ENCODE results near the gene KRT71.

The KRT71 gene

GRCh38 chr12:52517888-52518287 lies 35.1 kb downstream of the KRT71 start:
- TF ChIP-seq, protein P1, sequence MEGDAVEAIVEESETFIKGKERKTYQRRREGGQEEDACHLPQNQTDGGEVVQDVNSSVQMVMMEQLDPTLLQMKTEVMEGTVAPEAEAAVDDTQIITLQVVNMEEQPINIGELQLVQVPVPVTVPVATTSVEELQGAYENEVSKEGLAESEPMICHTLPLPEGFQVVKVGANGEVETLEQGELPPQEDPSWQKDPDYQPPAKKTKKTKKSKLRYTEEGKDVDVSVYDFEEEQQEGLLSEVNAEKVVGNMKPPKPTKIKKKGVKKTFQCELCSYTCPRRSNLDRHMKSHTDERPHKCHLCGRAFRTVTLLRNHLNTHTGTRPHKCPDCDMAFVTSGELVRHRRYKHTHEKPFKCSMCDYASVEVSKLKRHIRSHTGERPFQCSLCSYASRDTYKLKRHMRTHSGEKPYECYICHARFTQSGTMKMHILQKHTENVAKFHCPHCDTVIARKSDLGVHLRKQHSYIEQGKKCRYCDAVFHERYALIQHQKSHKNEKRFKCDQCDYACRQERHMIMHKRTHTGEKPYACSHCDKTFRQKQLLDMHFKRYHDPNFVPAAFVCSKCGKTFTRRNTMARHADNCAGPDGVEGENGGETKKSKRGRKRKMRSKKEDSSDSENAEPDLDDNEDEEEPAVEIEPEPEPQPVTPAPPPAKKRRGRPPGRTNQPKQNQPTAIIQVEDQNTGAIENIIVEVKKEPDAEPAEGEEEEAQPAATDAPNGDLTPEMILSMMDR (IDR thresholded peaks at IDR 0.05): no peak
- Histone ChIP-seq H3K4me1 (ENCODE audit: control insufficient read depth in 1 of 2, insufficient read depth in 1 of 2, low read depth in 1 of 2, low read length in 1 of 2) (no peaks in the 10 kb centered on the region), H3K36me3 (no peaks in the 10 kb centered on the region), H3K4me3 (ENCODE audit: low read depth in 1 of 2, low read length in 1 of 2) (no peak overlapping the region), H3K27ac (no peak overlapping the region), H3K9me3 (no peaks in the 10 kb centered on the region), H3K27me3 (no peaks in the 10 kb centered on the region)

- Histone ChIP-seq H3K9me3 (no peaks in the 10 kb centered on the region), H3K36me3 (no peaks in the 10 kb centered on the region), H3K27me3 (no peaks in the 10 kb centered on the region), H3K27ac (no peak overlapping the region), H3K4me3 (ENCODE audit: low read depth in 1 of 2, low read length in 1 of 2) (no peak overlapping the region), H3K4me1 (ENCODE audit: control insufficient read depth in 1 of 2, insufficient read depth in 1 of 2, low read depth in 1 of 2, low read length in 1 of 2) (no peaks in the 10 kb centered on the region)
- TF ChIP-seq, protein P1 (IDR thresholded peaks at IDR 0.05): no peak
Observed at GRCh38 chr12:52517005-52517835, 35.7 kb downstream of the KRT71 start.

DNA sequence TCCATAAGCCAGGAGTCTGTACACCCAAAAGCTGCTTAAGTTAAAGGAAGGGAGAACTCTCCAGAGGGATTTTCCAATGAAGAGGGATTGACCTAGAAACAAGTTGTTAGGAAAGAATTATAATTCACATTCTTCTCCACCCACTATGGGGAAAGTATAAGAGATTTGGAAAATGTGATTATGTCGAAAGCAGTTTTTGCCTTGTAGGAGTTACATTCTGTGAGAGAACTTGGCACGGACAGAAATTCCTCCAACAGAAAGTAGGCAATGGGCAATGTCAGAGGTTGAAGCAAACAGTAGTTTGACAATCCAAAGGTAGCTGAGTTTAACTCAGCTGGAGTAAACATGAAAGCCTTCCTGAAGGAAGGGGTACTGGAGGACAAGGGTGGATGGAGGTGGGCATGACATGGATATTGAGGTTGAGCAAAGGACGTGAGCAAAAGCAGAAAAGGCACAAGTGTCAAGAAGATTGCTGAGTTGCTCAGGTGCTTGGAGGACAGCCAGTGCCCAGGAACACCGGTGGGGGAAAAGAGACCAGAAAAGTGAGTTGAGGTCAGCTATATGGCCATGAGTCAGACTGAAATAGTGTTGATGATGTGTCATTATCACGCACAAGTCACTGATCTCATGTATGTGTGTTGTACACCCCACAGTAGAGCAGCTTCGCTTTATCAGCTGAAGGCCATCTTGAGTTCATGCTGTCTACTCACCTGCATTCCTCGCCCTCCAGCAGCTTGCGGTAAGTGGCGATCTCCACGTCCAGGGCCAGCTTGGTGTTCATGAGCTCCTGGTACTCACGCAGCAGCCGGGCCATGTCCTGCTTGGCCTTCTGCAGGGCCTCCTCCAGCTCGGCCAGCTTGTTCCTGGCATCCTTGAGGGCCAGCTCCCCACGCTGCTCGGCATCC lies 36.8 kb downstream of the KRT71 start:
- Histone ChIP-seq H3K27me3 (no peaks in the 10 kb centered on the region), H3K4me3 (ENCODE audit: low read depth in 1 of 2, low read length in 1 of 2) (no peak overlapping the region), H3K4me1 (ENCODE audit: control insufficient read depth in 1 of 2, insufficient read depth in 1 of 2, low read depth in 1 of 2, low read length in 1 of 2) (no peaks in the 10 kb centered on the region), H3K36me3 (no peaks in the 10 kb centered on the region), H3K9me3 (no peaks in the 10 kb centered on the region), H3K27ac (no peak overlapping the region)
- TF ChIP-seq, protein P1 (IDR thresholded peaks at IDR 0.05): no peak

DNA sequence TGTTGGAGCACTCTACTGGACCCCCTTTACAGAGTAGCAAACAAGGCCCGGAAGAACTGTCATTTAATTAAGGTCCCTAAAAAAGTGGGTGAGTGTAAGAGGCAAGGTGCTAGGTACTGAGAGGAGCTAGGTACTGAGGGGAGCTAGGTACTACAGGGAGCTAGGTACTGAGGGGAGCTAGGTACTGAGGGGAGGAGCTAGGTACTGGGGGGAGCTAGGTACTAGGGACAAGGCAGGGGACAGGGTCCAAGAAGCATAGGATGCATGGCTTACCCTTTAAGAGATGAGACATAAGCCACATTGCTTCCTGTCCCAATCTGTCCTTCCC lies 37.7 kb downstream of the KRT71 start:
- H3K27ac ChIP-seq: no peak overlapping the region
- TF ChIP-seq, protein P1 (IDR thresholded peaks at IDR 0.05): no peak
- no peaks in the 10 kb centered on the region for H3K36me3 ChIP-seq
- H3K27me3 ChIP-seq: no peaks in the 10 kb centered on the region
- H3K9me3 ChIP-seq: no peaks in the 10 kb centered on the region
- H3K4me1 ChIP-seq (ENCODE audit: control insufficient read depth in 1 of 2, insufficient read depth in 1 of 2, low read depth in 1 of 2, low read length in 1 of 2): no peaks in the 10 kb centered on the region
- H3K4me3 ChIP-seq (ENCODE audit: low read depth in 1 of 2, low read length in 1 of 2): no peak overlapping the region

DNA sequence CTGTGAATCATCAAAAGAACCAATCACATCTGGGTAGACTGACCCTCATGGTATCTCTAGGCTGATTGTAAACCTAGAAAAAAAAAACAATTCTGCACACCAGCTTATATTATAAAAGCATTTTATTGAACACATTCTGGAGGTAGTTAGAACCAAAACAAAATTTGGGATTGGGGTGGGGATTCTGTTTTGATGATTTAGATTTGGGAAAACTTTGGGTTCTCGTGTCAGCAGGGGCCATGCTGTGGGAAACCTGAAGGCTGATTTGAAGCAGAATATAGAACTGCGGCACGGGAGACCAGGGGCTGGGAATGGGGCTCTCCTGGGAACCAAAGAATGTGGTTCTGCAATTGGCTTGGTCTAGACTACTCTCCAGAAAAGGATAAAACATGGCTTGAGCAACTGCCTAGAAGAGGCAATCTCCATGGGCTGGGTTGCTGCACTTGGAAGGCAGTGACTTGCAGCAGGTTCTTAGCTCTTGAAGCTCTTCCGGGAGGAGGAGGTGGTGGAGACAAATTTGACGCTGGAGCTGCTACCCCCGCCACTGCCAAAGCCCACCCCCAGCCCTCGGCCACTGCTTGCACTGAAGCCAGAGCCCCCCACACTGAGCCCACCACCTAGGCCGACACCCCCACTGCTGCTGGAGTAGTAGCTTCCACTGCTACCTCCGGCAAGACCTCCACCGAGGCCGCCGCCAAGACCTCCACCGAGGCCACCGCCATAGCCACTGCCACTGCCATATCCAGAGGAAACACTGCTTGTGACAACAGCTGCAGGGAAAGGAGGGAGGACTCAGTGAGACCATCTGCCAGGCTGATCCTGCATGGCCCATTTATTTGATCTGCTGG lies 38.2 kb downstream of the KRT71 start:
- TF ChIP-seq, protein P1 (IDR thresholded peaks at IDR 0.05): no peak
- H3K27me3 ChIP-seq: no peaks in the 10 kb centered on the region
- H3K4me3 ChIP-seq (ENCODE audit: low read depth in 1 of 2, low read length in 1 of 2): no peak overlapping the region
- no peaks in the 10 kb centered on the region for H3K9me3 ChIP-seq
- H3K27ac ChIP-seq: no peak overlapping the region
- no peaks in the 10 kb centered on the region for H3K4me1 ChIP-seq (ENCODE audit: control insufficient read depth in 1 of 2, insufficient read depth in 1 of 2, low read depth in 1 of 2, low read length in 1 of 2)
- H3K36me3 ChIP-seq: no peaks in the 10 kb centered on the region

Measured in neutrophil (primary cell).